ENCODE data around the gene SIGMAR1. TPM values are rescaled to one million over a fixed set of nuclear protein-coding genes. Genes with fewer than 3 reads are reported as not detected.

The SIGMAR1 gene
- total RNA-seq, 2 donors from 2014 or later = 103 to 142 TPM

- no peak for DNase-seq (ENCODE audit: low spot score)
- intact Hi-C loops (cut with DNase I) = no loop called here
- no peak for TF ChIP-seq POLR2A (IDR thresholded peaks at IDR 0.05)
- no peak for TF ChIP-seq CTCF (IDR thresholded peaks at IDR 0.05)
- Histone ChIP-seq H3K36me3 (no peaks in the 10 kb centered on the region), H3K9me3 (no peaks in the 10 kb centered on the region), H3K4me3 (peak overlapping the region; percentile 69 to 70), H3K27ac (peak overlapping the region; percentile 76 to 89), H3K4me1 (replicated peaks) (peaks cover 4% of the 10 kb centered on the region), H3K27me3 (replicated peaks; ENCODE audit: insufficient read depth) (no peaks in the 10 kb centered on the region)
- 90% methylated on average over 19 of the region's 20 CpGs for WGBS
Observed at GRCh38 chr9:34610434-34611206, 27.0 kb downstream of the SIGMAR1 start.

DNA sequence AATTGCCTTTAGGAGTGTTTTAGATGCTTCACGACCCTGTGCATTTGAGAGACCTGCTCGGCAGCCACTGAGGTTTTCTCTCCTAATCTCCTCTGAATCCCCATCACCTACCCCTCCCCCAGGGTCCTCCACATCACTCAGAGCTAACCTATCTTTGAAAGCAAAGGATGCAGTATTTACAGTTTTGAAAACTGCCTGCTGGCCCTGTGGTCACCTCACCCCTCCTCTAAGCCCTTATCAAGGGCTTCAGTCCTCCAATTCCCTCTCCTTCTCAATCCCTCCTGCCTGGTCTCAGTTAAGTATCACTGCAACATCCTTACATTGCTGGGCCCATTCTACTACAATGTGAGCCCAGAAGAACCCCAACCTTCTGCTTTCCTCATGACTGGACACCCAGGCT is 30.3 kb downstream of the SIGMAR1 start:
- H3K36me3 ChIP-seq = no peaks in the 10 kb centered on the region
- DNase-seq (ENCODE audit: low spot score) = no peak
- H3K27ac ChIP-seq = no peak overlapping the region
- 42% methylated on average over 2 of the region's 2 CpGs for WGBS
- no peaks in the 10 kb centered on the region for H3K9me3 ChIP-seq
- H3K4me1 ChIP-seq (replicated peaks) = peaks cover 4% of the 10 kb centered on the region
- no peaks in the 10 kb centered on the region for H3K27me3 ChIP-seq (replicated peaks; ENCODE audit: insufficient read depth)
- intact Hi-C loops (cut with DNase I) = no loop called here
- TF ChIP-seq POLR2A (IDR thresholded peaks at IDR 0.05) (no peak), POLR2AphosphoS5 (IDR thresholded peaks at IDR 0.05) (no peak), CTCF (IDR thresholded peaks at IDR 0.05) (no peak)
- H3K4me3 ChIP-seq = no peak overlapping the region

- no peak for DNase-seq (ENCODE audit: low spot score)
- intact Hi-C loops (cut with DNase I) = no loop called here
- H3K27ac ChIP-seq = no peak overlapping the region
- no peak for TF ChIP-seq POLR2AphosphoS5 (IDR thresholded peaks at IDR 0.05)
- TF ChIP-seq CTCF (IDR thresholded peaks at IDR 0.05) = no peak
- TF ChIP-seq POLR2A (IDR thresholded peaks at IDR 0.05) = no peak
- WGBS = 90% methylated on average over 3 of the region's 3 CpGs
- H3K36me3 ChIP-seq = no peaks in the 10 kb centered on the region
- no peaks in the 10 kb centered on the region for H3K27me3 ChIP-seq (replicated peaks; ENCODE audit: insufficient read depth)
- peaks cover 4% of the 10 kb centered on the region for H3K4me1 ChIP-seq (replicated peaks)
- H3K9me3 ChIP-seq = no peaks in the 10 kb centered on the region
- H3K4me3 ChIP-seq = no peak overlapping the region
Observed at GRCh38 chr9:34606905-34607304, 30.7 kb downstream of the SIGMAR1 start.

- Histone ChIP-seq H3K9me3 (no peaks in the 10 kb centered on the region), H3K27me3 (replicated peaks; ENCODE audit: insufficient read depth) (no peaks in the 10 kb centered on the region), H3K27ac (no peak overlapping the region), H3K36me3 (no peaks in the 10 kb centered on the region), H3K4me1 (replicated peaks) (peaks cover 3% of the 10 kb centered on the region), H3K4me3 (no peak overlapping the region)
- intact Hi-C loops (cut with DNase I) = no loop called here
- no peak for DNase-seq (ENCODE audit: low spot score)
- TF ChIP-seq POLR2AphosphoS5 (IDR thresholded peaks at IDR 0.05) (no peak), POLR2A (IDR thresholded peaks at IDR 0.05) (no peak), CTCF (IDR thresholded peaks at IDR 0.05) (no peak)
Observed at GRCh38 chr9:34606190-34606589, 31.4 kb downstream of the SIGMAR1 start.

DNA sequence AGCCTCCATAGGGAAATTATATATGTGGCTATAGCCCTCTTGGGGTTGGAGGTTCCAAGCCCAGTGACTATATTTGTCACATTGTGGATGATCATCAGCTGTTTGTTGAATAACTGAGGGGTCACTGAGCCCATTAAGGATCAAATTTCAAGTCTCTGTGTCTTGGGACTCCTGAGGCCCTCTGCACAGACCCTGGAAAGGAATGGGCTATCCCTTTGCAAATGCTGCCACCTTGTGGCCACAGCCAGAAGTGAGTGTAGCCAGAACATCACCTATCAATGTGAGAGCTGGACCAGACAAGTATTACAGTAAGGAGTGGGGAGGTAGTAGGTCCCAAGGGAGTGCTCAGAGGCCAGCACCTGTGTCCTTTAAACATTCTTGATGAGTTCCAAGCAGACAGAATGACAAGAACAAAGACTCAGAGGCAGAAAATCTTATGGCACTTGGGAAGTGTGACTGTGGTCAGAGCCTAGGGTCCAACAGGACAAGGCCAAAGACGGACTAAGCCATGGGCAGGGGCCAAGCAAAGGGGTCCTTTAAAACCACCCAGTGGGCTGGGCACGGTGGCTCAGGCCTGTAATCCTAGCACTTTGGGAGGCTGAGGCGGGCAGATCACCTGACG is 33.9 kb downstream of the SIGMAR1 start:
- peak; percentile 83 for DNase-seq (ENCODE audit: low spot score)
- Histone ChIP-seq H3K27me3 (replicated peaks; ENCODE audit: insufficient read depth) (no peaks in the 10 kb centered on the region), H3K4me3 (no peak overlapping the region), H3K27ac (no peak overlapping the region), H3K36me3 (no peaks in the 10 kb centered on the region), H3K4me1 (replicated peaks) (no peaks in the 10 kb centered on the region), H3K9me3 (no peaks in the 10 kb centered on the region)
- peak; percentile 73 to 93 (median 89) for TF ChIP-seq CTCF (IDR thresholded peaks at IDR 0.05)
- no peak for TF ChIP-seq POLR2A (IDR thresholded peaks at IDR 0.05)
- peak; percentile 48 for TF ChIP-seq POLR2AphosphoS5 (IDR thresholded peaks at IDR 0.05)
- 62% methylated on average over 4 of the region's 4 CpGs for whole genome bisulfite sequencing
- intact Hi-C loops (cut with DNase I) = loop anchor here (5.0 kb wide), 1 partner anchor 271 kb away; no protein-coding TSS in a partner anchor
